ENCODE measurements around the gene IL4. TPM values are rescaled to one million over a fixed set of nuclear protein-coding genes. Genes with fewer than 3 reads are reported as not detected.

IL4 gene
- total and polyA plus RNA-seq, 2 experiments from 2014 or later, result not detected

GRCh38 chr5:132664696-132665209, 9.0 kb upstream of the IL4 start (continued):
- TF ChIP-seq REST (IDR thresholded peaks at IDR 0.05; ENCODE audit: unreplicated experiment) (no peak), JUNB (IDR thresholded peaks at IDR 0.05; ENCODE audit: unreplicated experiment) (no peak), ZNF462 (CRISPR knock-in tag; IDR thresholded peaks at IDR 0.05) (no peak), CREB1 (CRISPR knock-in tag; IDR thresholded peaks at IDR 0.05; ENCODE audit: low read depth) (no peak)

GRCh38 chr5:132665574-132666080, 8.2 kb upstream of the IL4 start:
- Histone ChIP-seq H2AFZ (no peak overlapping the region), H3F3A (replicated peaks; ENCODE audit: low read depth) (no peaks in the 10 kb centered on the region), H3K4me3 (no peak overlapping the region), H3K36me3 (ENCODE audit: insufficient read depth) (no peaks in the 10 kb centered on the region), H3K79me2 (replicated peaks; ENCODE audit: insufficient read depth) (no peaks in the 10 kb centered on the region), H3K4me1 (ENCODE audit: insufficient read depth) (no peaks in the 10 kb centered on the region), H3K27ac (ENCODE audit: low read depth) (no peak overlapping the region), H3K27me3 (ENCODE audit: insufficient read depth) (no peaks in the 10 kb centered on the region), H3K4me2 (no peak overlapping the region), H3K9me2 (ENCODE audit: insufficient read depth) (peaks cover 2% of the 10 kb centered on the region; the same call in 1 of the 2 replicates), H4K20me1 (replicated peaks; ENCODE audit: insufficient read depth) (no peaks in the 10 kb centered on the region)
- Mint-ChIP-seq H3K4me3 (no peak overlapping the region), H3K27me3 (ENCODE audit: insufficient read depth, low read depth, poor library complexity) (peaks cover 22% of the 10 kb centered on the region), H3K9me3 (no peaks in the 10 kb centered on the region), H3K4me1 (peaks cover 17% of the 10 kb centered on the region), H3K27ac (no peak overlapping the region), H3K36me3 (ENCODE audit: low read depth) (no peaks in the 10 kb centered on the region; the same call in 2 of the 3 replicates)
- ATAC-seq (no peak; the same call in 2 of the 3 replicates), DNase-seq (ENCODE audit: low spot score) (no peak)
- no peak for TF ChIP-seq EZH2phosphoT487 (IDR thresholded peaks at IDR 0.05; ENCODE audit: unreplicated experiment)
- no peak for TF ChIP-seq POLR2AphosphoS5 (IDR thresholded peaks at IDR 0.05; ENCODE audit: low read depth)
